Keratinocyte (primary cell): ENCODE data around the gene N4BP2.

Source experiments
- EZH2 ChIP-seq: IDR thresholded peaks from one replicate; pipeline ENCODE4 v1.6.1; 2012; ENCODE audit warnings: inconsistent platforms, mild to moderate bottlenecking, low read length, moderate library complexity
- TF ChIP-seq, protein P1 (sequence below), 3 experiments: IDR thresholded peaks in 1 of 3; conservative IDR thresholded peaks in 1 of 3; optimal IDR thresholded peaks in 1 of 3; 2 replicates in 2 of 3; 3 replicates in 1 of 3; pipeline versions ENCODE3 to v1.5.1; 2011; ENCODE audit warnings: low read length in 3 of 3, mild to moderate bottlenecking in 3 of 3, moderate library complexity in 2 of 3, control low read depth in 1 of 3, inconsistent platforms in 1 of 3; ENCODE audit not compliant: insufficient read depth in 2 of 3; ENCODE audit errors: extremely low read depth in 1 of 3

DNA sequence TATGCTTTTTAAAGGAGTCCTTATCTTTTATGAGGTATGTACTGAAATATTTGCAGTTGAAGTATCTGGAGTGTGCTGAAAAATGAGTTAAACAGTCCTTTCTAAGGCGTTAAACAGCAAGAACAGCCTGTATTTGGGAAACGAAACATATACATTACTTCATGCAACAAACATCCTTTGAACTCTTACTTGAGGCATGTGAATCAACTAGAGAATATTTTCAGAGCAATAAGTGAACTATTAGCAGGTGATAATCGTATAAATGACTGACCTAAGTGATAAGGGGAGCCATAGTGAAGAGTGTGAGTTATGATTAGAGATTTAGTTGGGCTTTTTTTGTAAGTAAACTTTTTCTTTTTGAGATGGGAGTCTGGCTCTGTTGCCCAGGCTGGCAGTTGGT lies 94.3 kb downstream of the N4BP2 start:
- TF ChIP-seq, protein P1, sequence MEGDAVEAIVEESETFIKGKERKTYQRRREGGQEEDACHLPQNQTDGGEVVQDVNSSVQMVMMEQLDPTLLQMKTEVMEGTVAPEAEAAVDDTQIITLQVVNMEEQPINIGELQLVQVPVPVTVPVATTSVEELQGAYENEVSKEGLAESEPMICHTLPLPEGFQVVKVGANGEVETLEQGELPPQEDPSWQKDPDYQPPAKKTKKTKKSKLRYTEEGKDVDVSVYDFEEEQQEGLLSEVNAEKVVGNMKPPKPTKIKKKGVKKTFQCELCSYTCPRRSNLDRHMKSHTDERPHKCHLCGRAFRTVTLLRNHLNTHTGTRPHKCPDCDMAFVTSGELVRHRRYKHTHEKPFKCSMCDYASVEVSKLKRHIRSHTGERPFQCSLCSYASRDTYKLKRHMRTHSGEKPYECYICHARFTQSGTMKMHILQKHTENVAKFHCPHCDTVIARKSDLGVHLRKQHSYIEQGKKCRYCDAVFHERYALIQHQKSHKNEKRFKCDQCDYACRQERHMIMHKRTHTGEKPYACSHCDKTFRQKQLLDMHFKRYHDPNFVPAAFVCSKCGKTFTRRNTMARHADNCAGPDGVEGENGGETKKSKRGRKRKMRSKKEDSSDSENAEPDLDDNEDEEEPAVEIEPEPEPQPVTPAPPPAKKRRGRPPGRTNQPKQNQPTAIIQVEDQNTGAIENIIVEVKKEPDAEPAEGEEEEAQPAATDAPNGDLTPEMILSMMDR (optimal IDR thresholded peaks at IDR 0.05 in 1 of 3, IDR thresholded peaks at IDR 0.05 in 1 of 3, conservative IDR thresholded peaks at IDR 0.05 in 1 of 3; ENCODE audit: extremely low read depth in 1 of 3, insufficient read depth in 2 of 3, low read length in 3 of 3) = no peak
- no peak for TF ChIP-seq EZH2
